Loucy (cell line): ENCODE results near the gene CFAP43.

Source experiments
- H2AFZ ChIP-seq: fragments of 200-600 bp; sonication (generic); 2 replicates; pipeline ENCODE4 v1.6.0; 2016; ENCODE audit warnings: antibody characterized with exemption, mild to moderate bottlenecking, low read length, moderate library complexity
- H3F3A ChIP-seq: fragments of 200-600 bp; 2 replicates; pipeline ENCODE4 v1.6.0; 2016; ENCODE audit warnings: antibody characterized with exemption, low read depth, mild to moderate bottlenecking
- H3K27me3 ChIP-seq: fragments of 200-600 bp; sonication (generic); 2 replicates; pipeline ENCODE4 v1.6.1; 2014; ENCODE audit warnings: low read length, mild to moderate bottlenecking; ENCODE audit not compliant: insufficient read depth, poor library complexity, severe bottlenecking
- H3K36me3 ChIP-seq: fragments of 200-600 bp; sonication (generic); 2 replicates; pipeline ENCODE4 v1.6.1; 2016; ENCODE audit warnings: low read length; ENCODE audit not compliant: insufficient read depth
- H3K4me1 ChIP-seq: fragments of 200-600 bp; sonication (generic); 2 replicates; pipeline ENCODE4 v1.5.1; 2014; ENCODE audit warnings: low read length, mild to moderate bottlenecking; ENCODE audit not compliant: insufficient read depth, poor library complexity, severe bottlenecking
- H3K4me2 ChIP-seq: fragments of 200-600 bp; sonication (generic); 2 replicates; pipeline ENCODE4 v1.6.0; 2014; ENCODE audit warnings: antibody characterized with exemption, low read length, low read depth, mild to moderate bottlenecking; ENCODE audit not compliant: poor library complexity, severe bottlenecking
- H3K4me3 ChIP-seq: fragments of 200-600 bp; sonication (generic); 2 replicates; pipeline ENCODE4 v1.5.1; 2014; ENCODE audit warnings: low read length, mild to moderate bottlenecking, mixed read lengths; ENCODE audit not compliant: poor library complexity, severe bottlenecking
- H3K79me2 ChIP-seq: fragments of 200-600 bp; sonication (generic); 2 replicates; pipeline ENCODE4 v1.6.1; 2014; ENCODE audit warnings: low read length; ENCODE audit not compliant: insufficient read depth
- H3K9ac ChIP-seq: fragments of 200-600 bp; sonication (generic); 2 replicates; pipeline ENCODE4 v1.6.0; 2014; ENCODE audit warnings: mild to moderate bottlenecking, low read depth, low read length, moderate library complexity; ENCODE audit not compliant: poor library complexity, severe bottlenecking
- H3K9me2 ChIP-seq: fragments of 200-600 bp; sonication (generic); replicated peaks from 2 replicates; pipeline ENCODE4 v1.6.1; 2016; ENCODE audit warnings: low read depth, low read length, mixed read lengths
- H3K9me3 ChIP-seq: fragments of 200-600 bp; sonication (generic); 2 replicates; pipeline ENCODE4 v1.6.1; 2014; ENCODE audit warnings: mild to moderate bottlenecking, antibody characterized with exemption, low read length, low read depth; ENCODE audit not compliant: insufficient read depth
- H4K20me1 ChIP-seq: fragments of 200-600 bp; sonication (generic); 2 replicates; pipeline ENCODE4 v1.6.0; 2014; ENCODE audit warnings: antibody characterized with exemption, low read length, mild to moderate bottlenecking; ENCODE audit not compliant: insufficient read depth, poor library complexity, severe bottlenecking
- EZH2phosphoT487 ChIP-seq: fragments of 200-600 bp; IDR thresholded peaks from 2 replicates; pipeline ENCODE4 v1.6.1; 2018; ENCODE audit warnings: antibody characterized with exemption, mild to moderate bottlenecking, moderate library complexity, borderline replicate concordance
- TF ChIP-seq, protein P1 (sequence below): fragments of 200-600 bp; sonication (generic); conservative IDR thresholded peaks from 2 replicates; pipeline ENCODE4 v1.5.1; 2014; ENCODE audit warnings: mild to moderate bottlenecking, antibody characterized with exemption, low read length

Gene CFAP43

DNA sequence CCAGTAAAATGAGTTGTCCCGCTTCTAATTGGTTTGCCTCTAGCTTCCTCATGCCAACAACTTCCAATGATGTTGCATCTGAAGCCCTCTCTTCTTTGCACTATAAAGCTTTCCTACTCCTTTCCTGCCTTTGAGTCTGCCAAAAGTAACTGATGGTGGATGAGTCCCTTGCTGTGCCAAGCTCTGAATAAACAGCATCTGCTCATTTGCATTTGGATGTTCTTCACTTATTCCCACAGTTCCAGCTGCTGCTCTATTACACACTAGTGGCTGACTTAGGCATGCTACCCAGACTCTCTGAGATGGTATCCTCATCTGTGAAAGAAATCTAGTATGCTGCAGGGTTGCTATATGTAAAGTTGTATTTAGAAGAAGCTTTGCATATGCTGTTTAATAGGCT is 85.3 kb downstream of the CFAP43 start:
- H3K9me2 ChIP-seq = no peaks in the 10 kb centered on the region
- no peak overlapping the region for H3K4me2 ChIP-seq
- H3K4me3 ChIP-seq = no peak overlapping the region
- no peaks in the 10 kb centered on the region for H3K36me3 ChIP-seq
- no peaks in the 10 kb centered on the region for H3F3A ChIP-seq
- H3K9ac ChIP-seq = no peak overlapping the region
- H2AFZ ChIP-seq = no peak overlapping the region
- H3K27me3 ChIP-seq = peaks cover 5% of the 10 kb centered on the region
- H3K4me1 ChIP-seq = no peaks in the 10 kb centered on the region
- H3K9me3 ChIP-seq = peaks cover 2% of the 10 kb centered on the region; the same call in 1 of the 2 replicates
- TF ChIP-seq EZH2phosphoT487 = no peak
- TF ChIP-seq, protein P1, sequence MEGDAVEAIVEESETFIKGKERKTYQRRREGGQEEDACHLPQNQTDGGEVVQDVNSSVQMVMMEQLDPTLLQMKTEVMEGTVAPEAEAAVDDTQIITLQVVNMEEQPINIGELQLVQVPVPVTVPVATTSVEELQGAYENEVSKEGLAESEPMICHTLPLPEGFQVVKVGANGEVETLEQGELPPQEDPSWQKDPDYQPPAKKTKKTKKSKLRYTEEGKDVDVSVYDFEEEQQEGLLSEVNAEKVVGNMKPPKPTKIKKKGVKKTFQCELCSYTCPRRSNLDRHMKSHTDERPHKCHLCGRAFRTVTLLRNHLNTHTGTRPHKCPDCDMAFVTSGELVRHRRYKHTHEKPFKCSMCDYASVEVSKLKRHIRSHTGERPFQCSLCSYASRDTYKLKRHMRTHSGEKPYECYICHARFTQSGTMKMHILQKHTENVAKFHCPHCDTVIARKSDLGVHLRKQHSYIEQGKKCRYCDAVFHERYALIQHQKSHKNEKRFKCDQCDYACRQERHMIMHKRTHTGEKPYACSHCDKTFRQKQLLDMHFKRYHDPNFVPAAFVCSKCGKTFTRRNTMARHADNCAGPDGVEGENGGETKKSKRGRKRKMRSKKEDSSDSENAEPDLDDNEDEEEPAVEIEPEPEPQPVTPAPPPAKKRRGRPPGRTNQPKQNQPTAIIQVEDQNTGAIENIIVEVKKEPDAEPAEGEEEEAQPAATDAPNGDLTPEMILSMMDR = no peak
- no peaks in the 10 kb centered on the region for H4K20me1 ChIP-seq
- H3K79me2 ChIP-seq = no peaks in the 10 kb centered on the region

DNA sequence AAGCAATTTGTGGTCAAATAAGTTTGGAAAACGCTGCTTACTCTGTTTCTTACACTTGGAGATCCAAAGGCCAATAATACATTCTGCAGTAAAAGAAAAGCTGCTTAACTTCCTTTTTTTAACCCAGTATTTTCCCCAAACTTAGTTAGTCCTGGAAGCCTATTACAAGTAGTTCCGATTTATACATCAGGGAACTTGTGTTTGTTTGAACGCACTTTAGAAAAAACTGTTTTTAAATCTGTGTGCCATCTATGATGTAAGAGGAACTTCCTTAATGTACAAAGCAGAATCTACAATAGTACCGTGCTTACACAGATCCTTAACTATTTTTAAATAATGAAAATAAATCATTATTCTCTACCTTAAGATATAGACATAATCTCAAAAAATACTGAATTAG is 87.2 kb downstream of the CFAP43 start:
- no peaks in the 10 kb centered on the region for H3K9me2 ChIP-seq
- no peak overlapping the region for H2AFZ ChIP-seq
- no peak for TF ChIP-seq EZH2phosphoT487
- TF ChIP-seq, protein P1 = no peak

DNA sequence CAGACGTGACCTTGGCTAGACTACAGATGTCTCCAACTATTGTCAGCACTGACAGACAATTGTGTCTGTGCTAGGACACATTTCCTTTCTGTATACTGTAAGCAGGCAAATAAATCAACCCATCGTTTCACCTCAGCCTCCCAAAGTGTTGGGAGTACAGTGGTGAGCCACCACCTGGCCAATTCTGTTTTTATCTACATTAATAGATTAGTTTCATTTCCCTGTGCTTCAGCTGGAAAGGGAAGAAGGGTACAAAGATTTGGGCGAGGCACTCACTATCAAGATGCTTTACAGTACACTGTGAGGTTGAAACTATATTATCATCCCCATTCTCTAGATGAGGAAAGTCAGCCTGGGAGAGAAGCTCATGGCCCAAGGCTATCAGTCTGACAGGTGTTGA is 88.3 kb downstream of the CFAP43 start:
- Histone ChIP-seq H3K9ac (no peak overlapping the region), H3K36me3 (no peaks in the 10 kb centered on the region), H3K9me2 (no peaks in the 10 kb centered on the region), H3K4me3 (no peak overlapping the region), H2AFZ (no peak overlapping the region), H3K79me2 (no peaks in the 10 kb centered on the region), H3K4me1 (no peaks in the 10 kb centered on the region), H3K4me2 (no peak overlapping the region), H3K9me3 (no peaks in the 10 kb centered on the region), H3F3A (no peaks in the 10 kb centered on the region), H3K27me3 (peaks cover 5% of the 10 kb centered on the region), H4K20me1 (no peaks in the 10 kb centered on the region)
- no peak for TF ChIP-seq EZH2phosphoT487
- TF ChIP-seq, protein P1 = 0 out of 2 replicates have a peak, but pooled peaks have one; percentile 9

More for the DNA sequence above, 87.2 kb downstream of the CFAP43 start:
- H4K20me1 ChIP-seq = no peaks in the 10 kb centered on the region
- no peak overlapping the region for H3K4me2 ChIP-seq
- no peaks in the 10 kb centered on the region for H3K9me3 ChIP-seq
- H3K9ac ChIP-seq = no peak overlapping the region
- H3F3A ChIP-seq = no peaks in the 10 kb centered on the region
- H3K36me3 ChIP-seq = no peaks in the 10 kb centered on the region
- no peaks in the 10 kb centered on the region for H3K4me1 ChIP-seq
- peaks cover 5% of the 10 kb centered on the region for H3K27me3 ChIP-seq
- no peak overlapping the region for H3K4me3 ChIP-seq
- H3K79me2 ChIP-seq = no peaks in the 10 kb centered on the region
